Keratinocyte (primary cell): ENCODE measurements around the gene SLC27A4. TPM values are rescaled to one million over a fixed set of nuclear protein-coding genes. Genes with fewer than 3 reads are reported as not detected.

Experiments
- DNase-seq: peaks from one replicate; pipeline ENCODE4 v3.0.0-alpha.2; 2011; ENCODE audit warnings: low read depth, missing footprints, low spot score
- FAIRE-seq: peaks from 2 replicates; lab custom pipeline; 2011; peaks lifted over from hg19 to GRCh38; lab: Jason Lieb, UNC
- H2AFZ ChIP-seq: 2 replicates; pipeline ENCODE4 v1.6.0; 2012; ENCODE audit warnings: low read length, control low read depth, inconsistent platforms; ENCODE audit not compliant: control insufficient read depth
- H3K27ac ChIP-seq: 2 replicates; pipeline ENCODE4 v1.5.1; 2011; ENCODE audit warnings: low read length; ENCODE audit not compliant: control insufficient read depth, insufficient read depth
- H3K27me3 ChIP-seq: 3 replicates; pipeline ENCODE4 v1.6.0; 2011; ENCODE audit warnings: low read length; ENCODE audit not compliant: control insufficient read depth, insufficient read depth; ENCODE audit errors: extremely low read depth
- H3K36me3 ChIP-seq, 2 experiments: 2 replicates in 1 of 2; 3 replicates in 1 of 2; pipeline ENCODE4 v1.5.1; 2011; ENCODE audit warnings: low read length in 2 of 2, mild to moderate bottlenecking in 1 of 2; ENCODE audit not compliant: control insufficient read depth in 2 of 2, insufficient read depth in 2 of 2; ENCODE audit errors: extremely low read depth in 1 of 2
- H3K4me1 ChIP-seq: 3 replicates; pipeline ENCODE4 v1.5.1; 2011; ENCODE audit warnings: low read length; ENCODE audit not compliant: control insufficient read depth, insufficient read depth; ENCODE audit errors: extremely low read depth
- H3K4me2 ChIP-seq: 3 replicates; pipeline ENCODE4 v1.6.0; 2011; ENCODE audit warnings: low read depth, low read length; ENCODE audit not compliant: control insufficient read depth, insufficient read depth; ENCODE audit errors: extremely low read depth
- H3K4me3 ChIP-seq, 3 experiments: fragments of 200-600 bp in 1 of 3; sonication (generic) in 1 of 3; 2 replicates in 2 of 3; 3 replicates in 1 of 3; pipeline ENCODE4 v1.5.1; 2011 to 2016; ENCODE audit warnings: low read length in 3 of 3, mild to moderate bottlenecking in 3 of 3, control low read depth in 2 of 3, inconsistent platforms in 1 of 3, low read depth in 1 of 3, mixed read lengths in 1 of 3, mixed run types in 1 of 3, moderate library complexity in 1 of 3; ENCODE audit not compliant: control insufficient read depth in 2 of 3, insufficient read depth in 2 of 3; ENCODE audit errors: extremely low read depth in 1 of 3
- H3K79me2 ChIP-seq: 2 replicates; pipeline ENCODE4 v1.6.0; 2012; ENCODE audit warnings: low read length; ENCODE audit not compliant: control insufficient read depth, insufficient read depth
- H3K9ac ChIP-seq: 3 replicates; pipeline ENCODE4 v1.6.0; 2011; ENCODE audit warnings: low read length; ENCODE audit not compliant: control insufficient read depth, insufficient read depth; ENCODE audit errors: extremely low read depth
- H3K9me1 ChIP-seq: 3 replicates; pipeline ENCODE4 v1.6.0; 2011; ENCODE audit warnings: low read length; ENCODE audit not compliant: control insufficient read depth, insufficient read depth; ENCODE audit errors: extremely low read depth
- H3K9me3 ChIP-seq: 2 replicates; pipeline ENCODE4 v1.5.1; 2012; ENCODE audit warnings: low read depth, low read length; ENCODE audit not compliant: control insufficient read depth
- H4K20me1 ChIP-seq: 3 replicates; pipeline ENCODE4 v1.6.0; 2011; ENCODE audit warnings: low read length; ENCODE audit not compliant: control insufficient read depth, insufficient read depth; ENCODE audit errors: extremely low read depth
- EZH2 ChIP-seq: IDR thresholded peaks from one replicate; pipeline ENCODE4 v1.6.1; 2012; ENCODE audit warnings: inconsistent platforms, mild to moderate bottlenecking, low read length, moderate library complexity
- dilution Hi-C: fragments of 300-500 bp; cut with MboI; formaldehyde crosslinking; loops from one replicate; pipeline ENCODE4 v1.7.0; 2020; ENCODE audit warnings: low sequenced_read_pairs; ENCODE audit not compliant: extremely low pct_ligation_motif_present
- polyA plus RNA-seq, 5 experiments: library from polyadenylated mRNA; depleted of rRNA in 3 of 5; stranded (reverse) in 3 of 5; stranded (forward) in 1 of 5; unstranded in 1 of 5; fragments of >200 nt; gene quantifications; 1 replicate in 1 of 5; 2 replicates in 3 of 5; 3 replicates in 1 of 5; pipeline versions ENCODE4 v1.2.1 to v1.2.3, GENCODE V29; 2011 to 2012; ENCODE audit warnings: missing spikeins in 2 of 5, low read depth in 1 of 5, low replicate concordance in 1 of 5
- TF ChIP-seq, protein P1 (sequence below), 3 experiments: IDR thresholded peaks in 1 of 3; conservative IDR thresholded peaks in 1 of 3; optimal IDR thresholded peaks in 1 of 3; 2 replicates in 2 of 3; 3 replicates in 1 of 3; pipeline versions ENCODE3 to v1.5.1; 2011; ENCODE audit warnings: low read length in 3 of 3, mild to moderate bottlenecking in 3 of 3, moderate library complexity in 2 of 3, control low read depth in 1 of 3, inconsistent platforms in 1 of 3; ENCODE audit not compliant: insufficient read depth in 2 of 3; ENCODE audit errors: extremely low read depth in 1 of 3

Gene SLC27A4
- polyA plus RNA-seq, 1 donor (not counting 4 experiments of a cell fraction or from before 2014, with no cell fraction given), result 17.3 TPM

DNA sequence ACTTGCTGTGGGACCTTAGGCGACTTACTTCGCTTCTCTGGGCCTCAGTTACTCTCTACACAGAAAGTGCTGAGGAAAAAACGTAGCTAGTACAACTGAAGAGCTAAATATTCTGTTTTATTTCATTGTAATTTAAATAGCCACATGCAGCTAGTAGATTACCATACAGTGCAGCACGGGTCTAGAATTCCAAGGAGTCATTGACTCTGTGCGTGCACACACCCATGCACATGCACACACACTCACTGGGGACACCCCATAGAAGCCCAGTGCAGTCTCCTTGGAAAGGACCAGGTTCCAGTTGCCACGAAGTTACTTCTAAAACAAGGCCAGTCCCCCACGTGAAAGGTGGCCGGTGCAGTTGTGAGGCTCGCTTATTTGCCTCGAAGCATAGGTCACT, 47.8 kb downstream of the SLC27A4 start:
- Histone ChIP-seq H3K9me1 (no peaks in the 10 kb centered on the region), H3K27ac (no peak overlapping the region), H3K79me2 (peaks cover 2% of the 10 kb centered on the region), H3K36me3 (peaks cover 16 to 32% of the 10 kb centered on the region in 2 experiments), H4K20me1 (no peaks in the 10 kb centered on the region), H3K4me3 (no peak overlapping the region), H2AFZ (no peak overlapping the region), H3K9ac (no peak overlapping the region), H3K27me3 (no peaks in the 10 kb centered on the region), H3K4me2 (no peak overlapping the region), H3K4me1 (no peaks in the 10 kb centered on the region), H3K9me3 (no peaks in the 10 kb centered on the region)
- FAIRE-seq (no peak), DNase-seq (no peak)
- TF ChIP-seq, protein P1, sequence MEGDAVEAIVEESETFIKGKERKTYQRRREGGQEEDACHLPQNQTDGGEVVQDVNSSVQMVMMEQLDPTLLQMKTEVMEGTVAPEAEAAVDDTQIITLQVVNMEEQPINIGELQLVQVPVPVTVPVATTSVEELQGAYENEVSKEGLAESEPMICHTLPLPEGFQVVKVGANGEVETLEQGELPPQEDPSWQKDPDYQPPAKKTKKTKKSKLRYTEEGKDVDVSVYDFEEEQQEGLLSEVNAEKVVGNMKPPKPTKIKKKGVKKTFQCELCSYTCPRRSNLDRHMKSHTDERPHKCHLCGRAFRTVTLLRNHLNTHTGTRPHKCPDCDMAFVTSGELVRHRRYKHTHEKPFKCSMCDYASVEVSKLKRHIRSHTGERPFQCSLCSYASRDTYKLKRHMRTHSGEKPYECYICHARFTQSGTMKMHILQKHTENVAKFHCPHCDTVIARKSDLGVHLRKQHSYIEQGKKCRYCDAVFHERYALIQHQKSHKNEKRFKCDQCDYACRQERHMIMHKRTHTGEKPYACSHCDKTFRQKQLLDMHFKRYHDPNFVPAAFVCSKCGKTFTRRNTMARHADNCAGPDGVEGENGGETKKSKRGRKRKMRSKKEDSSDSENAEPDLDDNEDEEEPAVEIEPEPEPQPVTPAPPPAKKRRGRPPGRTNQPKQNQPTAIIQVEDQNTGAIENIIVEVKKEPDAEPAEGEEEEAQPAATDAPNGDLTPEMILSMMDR (optimal IDR thresholded peaks at IDR 0.05 in 1 of 3, IDR thresholded peaks at IDR 0.05 in 1 of 3, conservative IDR thresholded peaks at IDR 0.05 in 1 of 3; ENCODE audit: extremely low read depth in 1 of 3, insufficient read depth in 2 of 3, low read length in 3 of 3), result no peak
- TF ChIP-seq EZH2, result no peak
- dilution Hi-C loops, result no loop called here

DNA sequence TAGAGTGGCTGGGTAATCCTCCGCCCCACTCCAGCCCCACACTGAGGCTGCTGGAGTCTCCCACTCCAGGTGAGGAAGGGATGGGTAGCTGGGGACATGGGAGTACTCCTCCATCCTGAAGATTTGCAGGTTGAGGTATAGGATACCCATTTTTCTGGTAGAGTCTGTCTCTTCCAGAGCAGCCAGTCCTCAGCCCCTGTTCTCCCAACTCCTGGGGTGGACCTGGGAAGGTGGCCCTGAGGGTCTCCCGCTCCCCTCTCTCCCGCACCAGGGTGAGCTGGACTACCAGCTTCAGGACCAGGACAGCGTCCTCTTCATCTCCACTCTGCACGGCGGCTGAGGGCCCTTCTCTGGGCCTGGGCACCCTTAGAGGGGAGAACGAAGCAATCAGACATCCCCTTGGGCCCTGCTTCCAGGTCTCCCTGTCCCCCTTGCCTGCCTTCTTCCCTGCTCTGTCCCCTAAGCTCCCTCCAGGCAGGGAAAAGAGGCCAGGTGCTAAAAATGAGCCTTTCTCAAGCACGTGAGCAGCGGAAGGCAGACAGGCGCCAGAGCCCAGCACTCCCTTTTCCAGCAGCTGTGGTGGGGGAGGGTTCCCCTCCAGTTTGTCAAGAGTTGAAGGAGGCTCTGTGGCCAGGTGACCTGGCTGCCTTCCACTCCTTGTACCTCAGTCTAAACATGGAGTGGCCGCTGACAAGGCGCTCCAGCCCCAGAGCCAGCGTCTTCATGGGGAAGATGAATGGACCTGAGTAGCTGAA, 49.2 kb downstream of the SLC27A4 start:
- TF ChIP-seq, protein P1 (optimal IDR thresholded peaks at IDR 0.05 in 1 of 3, IDR thresholded peaks at IDR 0.05 in 1 of 3, conservative IDR thresholded peaks at IDR 0.05 in 1 of 3; ENCODE audit: extremely low read depth in 1 of 3, insufficient read depth in 2 of 3, low read length in 3 of 3), result no peak
- Histone ChIP-seq H3K27ac (no peak overlapping the region), H3K9me3 (no peaks in the 10 kb centered on the region), H4K20me1 (no peaks in the 10 kb centered on the region), H3K4me1 (peaks cover 4% of the 10 kb centered on the region), H3K4me2 (no peak overlapping the region), H3K9me1 (no peaks in the 10 kb centered on the region), H3K36me3 (peaks cover 14 to 32% of the 10 kb centered on the region in 2 experiments), H3K9ac (no peak overlapping the region), H3K27me3 (no peaks in the 10 kb centered on the region), H3K4me3 (no peak overlapping the region), H2AFZ (no peak overlapping the region), H3K79me2 (no peaks in the 10 kb centered on the region)
- FAIRE-seq (no peak), DNase-seq (no peak)
- dilution Hi-C loops, result no loop called here
